Upper lobe of left lung (tissue), 6 donors: Measurements from ENCODE around the gene ACTN4. TPM values are rescaled to one million over a fixed set of nuclear protein-coding genes. Genes with fewer than 3 reads are reported as not detected.

ENCODE experiments used
- ATAC-seq, 2 donors: fragments of 200-7000 bp; cut with Tn5 transposase; one replicate each; pipeline ENCODE4 v1.9.1; 2022; ENCODE audit warnings: mild to moderate bottlenecking in 2 of 2, moderate library complexity in 2 of 2; ENCODE audit not compliant: low FRiP score in 2 of 2
- DNase-seq, 2 donors: peaks; one replicate each; pipeline ENCODE4 v3.0.0-alpha.2; 2019 to 2020
- H3K27ac ChIP-seq, 4 donors: fragments of 200-600 bp; sonication (generic); one replicate each; pipeline ENCODE4 v1.5.1; 2016 to 2019
- H3K27me3 ChIP-seq, 4 donors: fragments of 200-600 bp; sonication (generic); one replicate each; pipeline ENCODE4 v1.5.1; 2017 to 2019
- H3K36me3 ChIP-seq, 4 donors: fragments of 200-600 bp; sonication (generic); one replicate each; pipeline ENCODE4 v1.5.1; 2016 to 2019
- H3K4me1 ChIP-seq, 4 donors: fragments of 200-600 bp; sonication (generic); one replicate each; pipeline ENCODE4 v1.5.1; 2018 to 2019
- H3K4me3 ChIP-seq, 4 donors: fragments of 200-600 bp; sonication (generic); one replicate each; pipeline ENCODE4 v1.5.1; 2017 to 2019; ENCODE audit warnings: mild to moderate bottlenecking in 2 of 4, moderate library complexity in 1 of 4
- H3K9me3 ChIP-seq, 4 donors: fragments of 200-600 bp; sonication (generic); one replicate each; pipeline ENCODE4 v1.5.1; 2018 to 2019
- CTCF ChIP-seq, 6 experiments: fragments of 450-650 bp in 4 of 6; fragments of 200-600 bp in 2 of 6; sonication (generic) in 2 of 6; IDR thresholded peaks; one replicate each; pipeline ENCODE4 v1.5.1; 2016 to 2019; ENCODE audit warnings: antibody characterized with exemption in 6 of 6
- EP300 ChIP-seq, 4 donors: sonication (generic); formaldehyde crosslinking; IDR thresholded peaks; one replicate each; pipeline ENCODE4 v1.5.1; 2017; ENCODE audit warnings: antibody characterized with exemption in 4 of 4, control low read depth in 2 of 4
- POLR2A ChIP-seq, 4 donors: fragments of 450-650 bp; IDR thresholded peaks; one replicate each; pipeline ENCODE4 v1.5.1; 2016 to 2017; ENCODE audit warnings: antibody characterized with exemption in 4 of 4, mild to moderate bottlenecking in 2 of 4
- POLR2AphosphoS5 ChIP-seq, 2 donors: sonication (generic); formaldehyde crosslinking; IDR thresholded peaks; one replicate each; pipeline ENCODE4 v1.5.1; 2017; ENCODE audit warnings: antibody characterized with exemption in 2 of 2
- WGBS, 2 donors: methylation state at CpG; one replicate each; pipeline ENCODE4 v1.1.5; 2017 to 2018; 5-methylcytosine and 5-hydroxymethylcytosine counted together
- total RNA-seq, 6 donors: library from RNA; depleted of rRNA in 4 of 6; stranded (reverse); fragments of >200 nt in 4 of 6; gene quantifications; one replicate each; pipeline versions ENCODE4 v1.1.0 to v1.2.1, GENCODE V29; 2016 to 2021
- donor health status: DM: no; HTN: no; CAD: no; lungs with moderate emphysema.
- donor health status: DM: no; HTN: yes; CAD: no; lungs with severe emphysema.

The ACTN4 gene
- total RNA-seq, 6 donors from 2014 or later = 162 to 636 (median 512) TPM

GRCh38 chr19:38710416-38710702, 62.9 kb downstream of the ACTN4 start:
- no peak for ATAC-seq
- peaks cover 43 to 100% (median 97%) of the 10 kb centered on the region in 4 donors for H3K36me3 ChIP-seq
- no peak for DNase-seq
- no peaks in the 10 kb centered on the region for H3K9me3 ChIP-seq
- H3K27ac ChIP-seq = peak overlapping the region; percentile 19 to 93 (median 62)
- no peaks in the 10 kb centered on the region for H3K27me3 ChIP-seq
- WGBS, 2 donors = 60 to 94% methylated on average over 1 to 2 of the region's 2 CpGs
- TF ChIP-seq EP300 (IDR thresholded peaks at IDR 0.05) = no peak
- no peak for TF ChIP-seq POLR2A (IDR thresholded peaks at IDR 0.05)
- TF ChIP-seq POLR2AphosphoS5 (IDR thresholded peaks at IDR 0.05) = no peak
- no peak for TF ChIP-seq CTCF (IDR thresholded peaks at IDR 0.05)
- peaks cover 61 to 75% (median 69%) of the 10 kb centered on the region in 4 donors for H3K4me1 ChIP-seq
- no peak overlapping the region for H3K4me3 ChIP-seq

GRCh38 chr19:38710928-38711725, 63.7 kb downstream of the ACTN4 start:
- no peaks in the 10 kb centered on the region for H3K27me3 ChIP-seq
- no peaks in the 10 kb centered on the region for H3K9me3 ChIP-seq
- H3K27ac ChIP-seq = peak overlapping the region; percentile 26 to 93 (median 64)
- peaks cover 38 to 100% (median 97%) of the 10 kb centered on the region in 4 donors for H3K36me3 ChIP-seq
- H3K4me3 ChIP-seq = no peak overlapping the region
- no peak for TF ChIP-seq POLR2A (IDR thresholded peaks at IDR 0.05)
- TF ChIP-seq CTCF (IDR thresholded peaks at IDR 0.05) = no peak
- no peak for TF ChIP-seq EP300 (IDR thresholded peaks at IDR 0.05)
- TF ChIP-seq POLR2AphosphoS5 (IDR thresholded peaks at IDR 0.05) = no peak
- peak; percentile 0 to 22 for ATAC-seq
- peaks cover 56 to 69% (median 62%) of the 10 kb centered on the region in 4 donors for H3K4me1 ChIP-seq
- 81 to 84% methylated on average over 14 to 24 of the region's 25 CpGs for WGBS, 2 donors
- no peak for DNase-seq

GRCh38 chr19:38711726-38712153, 64.3 kb downstream of the ACTN4 start:
- Histone ChIP-seq H3K9me3 (no peaks in the 10 kb centered on the region), H3K27ac (peak overlapping the region; percentile 26 to 93 (median 64)), H3K27me3 (no peaks in the 10 kb centered on the region), H3K4me3 (no peak overlapping the region), H3K4me1 (peaks cover 50 to 63% (median 56%) of the 10 kb centered on the region in 4 donors), H3K36me3 (peaks cover 32 to 100% (median 97%) of the 10 kb centered on the region in 4 donors)
- ATAC-seq (peak; percentile 40 to 67), DNase-seq (peak; percentile 81 to 84)
- peak; percentile 34 to 64 for TF ChIP-seq POLR2AphosphoS5 (IDR thresholded peaks at IDR 0.05)
- no peak for TF ChIP-seq EP300 (IDR thresholded peaks at IDR 0.05)
- TF ChIP-seq CTCF (IDR thresholded peaks at IDR 0.05) = peak in 1 of 6 experiments; percentile 26
- no peak for TF ChIP-seq POLR2A (IDR thresholded peaks at IDR 0.05)
- WGBS, 2 donors = 44 to 58% methylated on average over 4 to 11 of the region's 12 CpGs

- Histone ChIP-seq H3K4me1 (peaks cover 45 to 57% (median 52%) of the 10 kb centered on the region in 4 donors), H3K36me3 (peaks cover 28 to 100% (median 97%) of the 10 kb centered on the region in 4 donors), H3K4me3 (no peak overlapping the region), H3K27me3 (no peaks in the 10 kb centered on the region), H3K9me3 (no peaks in the 10 kb centered on the region), H3K27ac (peak overlapping the region; percentile 15 to 93 (median 64))
- 92% methylated on average over 6 to 15 of the region's 15 CpGs for WGBS, 2 donors
- TF ChIP-seq POLR2AphosphoS5 (IDR thresholded peaks at IDR 0.05) = no peak
- no peak for DNase-seq
- no peak for ATAC-seq
Observed at GRCh38 chr19:38712161-38712748, 64.8 kb downstream of the ACTN4 start.

GRCh38 chr19:38713227-38713649, 65.8 kb downstream of the ACTN4 start:
- Histone ChIP-seq H3K36me3 (peaks cover 34 to 100% (median 97%) of the 10 kb centered on the region in 4 donors), H3K4me1 (peaks cover 35 to 49% (median 44%) of the 10 kb centered on the region in 4 donors), H3K9me3 (no peaks in the 10 kb centered on the region), H3K27ac (peak overlapping the region in 3 of 4 donors; percentile 36 to 46 (median 36)), H3K27me3 (no peaks in the 10 kb centered on the region), H3K4me3 (no peak overlapping the region)
- TF ChIP-seq CTCF (IDR thresholded peaks at IDR 0.05) (no peak), POLR2AphosphoS5 (IDR thresholded peaks at IDR 0.05) (no peak), EP300 (IDR thresholded peaks at IDR 0.05) (no peak), POLR2A (IDR thresholded peaks at IDR 0.05) (no peak)
- WGBS, 2 donors = 55 to 82% methylated on average over 16 to 19 of the region's 19 CpGs
- no peak for ATAC-seq
- DNase-seq = peak in 1 of 2 donors; percentile 75
